Transverse colon (tissue), 4 donors: ENCODE results near the gene TMEM53. TPM values are rescaled to one million over a fixed set of nuclear protein-coding genes. Genes with fewer than 3 reads are reported as not detected.

ENCODE experiments used
- DNase-seq: peaks from one replicate; pipeline ENCODE4 v3.0.0-alpha.2; 2019
- H3K27ac ChIP-seq, 4 donors: fragments of 200-600 bp; sonication (generic); 2 replicates each; pipeline ENCODE4 v1.5.1; 2016 to 2018; ENCODE audit warnings: inconsistent platforms in 4 of 4
- H3K27me3 ChIP-seq: fragments of 200-600 bp; sonication (generic); 2 replicates; pipeline ENCODE4 v1.5.1; 2017; ENCODE audit warnings: inconsistent platforms
- H3K36me3 ChIP-seq, 4 donors: fragments of 200-600 bp; sonication (generic); 2 replicates each; pipeline ENCODE4 v1.5.1; 2017 to 2019; ENCODE audit warnings: inconsistent platforms in 4 of 4
- H3K4me1 ChIP-seq, 4 donors: fragments of 200-600 bp; sonication (generic); 2 replicates each; pipeline ENCODE4 v1.5.1; 2017 to 2020; ENCODE audit warnings: inconsistent platforms in 4 of 4
- H3K4me3 ChIP-seq, 4 donors: fragments of 200-600 bp; sonication (generic); 1 replicate in 1 of 4; 2 replicates in 3 of 4; pipeline versions ENCODE4 v1.5.1 to v1.6.1; 2017 to 2019; ENCODE audit warnings: inconsistent platforms in 4 of 4
- H3K9me3 ChIP-seq, 2 donors: fragments of 200-600 bp; sonication (generic); 2 replicates each; pipeline ENCODE4 v1.5.1; 2017 to 2019; ENCODE audit warnings: inconsistent platforms in 2 of 2
- CTCF ChIP-seq, 5 experiments: fragments of 200-600 bp in 3 of 5; fragments of 450-650 bp in 2 of 5; sonication (generic) in 3 of 5; IDR thresholded peaks; 1 replicate in 2 of 5; 2 replicates in 3 of 5; pipeline ENCODE4 v1.5.1; 2016 to 2017; ENCODE audit warnings: antibody characterized with exemption in 5 of 5, inconsistent platforms in 3 of 5, mild to moderate bottlenecking in 2 of 5, moderate library complexity in 1 of 5
- EP300 ChIP-seq: sonication (generic); formaldehyde crosslinking; IDR thresholded peaks from one replicate; pipeline ENCODE4 v1.6.1; 2017; ENCODE audit warnings: antibody characterized with exemption, low read depth
- POLR2A ChIP-seq: fragments of 450-650 bp; IDR thresholded peaks from one replicate; pipeline ENCODE4 v1.6.1; 2016; ENCODE audit warnings: antibody characterized with exemption, mild to moderate bottlenecking, moderate library complexity
- POLR2AphosphoS5 ChIP-seq, 3 donors: sonication (generic); formaldehyde crosslinking; IDR thresholded peaks; one replicate each; pipeline ENCODE4 v1.6.1; 2016; ENCODE audit warnings: antibody characterized with exemption in 3 of 3
- WGBS, 2 donors: methylation state at CpG; one replicate each; pipeline ENCODE4 v1.1.5; 2018; ENCODE audit warnings: low coverage in 1 of 2; 5-methylcytosine and 5-hydroxymethylcytosine counted together
- in situ Hi-C, 4 donors: fragments of 200-750 bp; cut with MboI; loops; one replicate each; pipeline versions ENCODE4 v1.15.0 to v1.15.1; 2017; ENCODE audit warnings: low sequenced_read_pairs in 3 of 4, low pct_ligation_motif_present in 1 of 4, low pct_unique_long_range_greater_than_20kb in 1 of 4
- intact Hi-C: fragments of 100-400 bp; cut with DNase I; formaldehyde crosslinking; loops from one replicate; pipeline ENCODE4 v1.15.1; 2023; ENCODE audit warnings: low total_unique reads
- small RNA-seq, 4 donors: library from RNA; depleted of rRNA; stranded (forward); fragments of <200 nt; gene quantifications; one replicate each; pipeline ENCODE3, GENCODE V24; 2016
- total RNA-seq, 4 donors: library from RNA; depleted of rRNA; stranded (reverse); fragments of >200 nt; gene quantifications; one replicate each; pipeline ENCODE4 v1.1.0, GENCODE V29; 2016

The TMEM53 gene
- total RNA-seq, 4 donors from 2014 or later: 14.2 to 40.8 (median 22.9) TPM

DNA sequence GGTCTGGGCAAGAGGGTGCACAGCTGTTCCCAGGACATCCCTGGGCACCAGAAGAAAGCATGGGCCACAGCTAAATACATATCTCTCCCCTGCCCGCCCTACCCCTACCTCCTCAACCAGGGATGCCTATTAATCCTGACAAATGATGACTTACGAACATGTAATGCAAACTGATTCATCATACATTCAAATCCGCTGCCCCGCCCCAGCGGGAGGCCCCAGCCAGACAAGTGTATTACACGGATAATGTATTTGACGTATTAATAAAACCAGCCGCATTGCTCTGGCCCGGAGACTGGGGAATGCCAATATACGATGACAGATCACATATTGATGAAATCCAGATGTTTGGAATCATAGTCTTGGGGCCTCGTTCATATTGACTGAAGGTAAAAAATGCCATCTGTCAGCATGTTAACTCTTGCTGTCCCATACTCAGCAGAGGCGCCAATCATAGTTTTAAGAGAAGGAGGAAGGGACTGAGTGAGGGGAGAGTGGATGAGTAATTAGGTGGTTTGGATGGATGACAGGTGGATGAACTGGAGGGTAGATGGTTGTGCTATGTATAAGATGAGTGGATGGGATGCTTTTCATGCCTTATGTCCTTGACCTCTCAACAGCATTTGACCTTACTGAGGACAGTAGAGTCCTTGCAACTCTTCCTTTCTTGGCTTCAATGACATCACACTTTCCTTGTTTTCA lies 68.2 kb downstream of the TMEM53 start:
- Histone ChIP-seq H3K27me3 (peaks cover 23% of the 10 kb centered on the region), H3K4me3 (no peak overlapping the region), H3K36me3 (no peaks in the 10 kb centered on the region), H3K9me3 (no peaks in the 10 kb centered on the region), H3K4me1 (peaks cover 0 to 3% (median 1%) of the 10 kb centered on the region in 4 donors), H3K27ac (no peak overlapping the region)
- in situ Hi-C loops: loop anchor here in 2 of 4 donors (5.0 to 10.0 kb wide), 2 partner anchors 46 to 231 kb away; no protein-coding TSS in a partner anchor
- WGBS, 2 donors: 73 to 82% methylated on average over 4 to 12 of the region's 12 CpGs
- TF ChIP-seq POLR2AphosphoS5 (IDR thresholded peaks at IDR 0.05) (no peak), EP300 (no peak)
- DNase-seq: no peak
- intact Hi-C loops: no loop called here

DNA sequence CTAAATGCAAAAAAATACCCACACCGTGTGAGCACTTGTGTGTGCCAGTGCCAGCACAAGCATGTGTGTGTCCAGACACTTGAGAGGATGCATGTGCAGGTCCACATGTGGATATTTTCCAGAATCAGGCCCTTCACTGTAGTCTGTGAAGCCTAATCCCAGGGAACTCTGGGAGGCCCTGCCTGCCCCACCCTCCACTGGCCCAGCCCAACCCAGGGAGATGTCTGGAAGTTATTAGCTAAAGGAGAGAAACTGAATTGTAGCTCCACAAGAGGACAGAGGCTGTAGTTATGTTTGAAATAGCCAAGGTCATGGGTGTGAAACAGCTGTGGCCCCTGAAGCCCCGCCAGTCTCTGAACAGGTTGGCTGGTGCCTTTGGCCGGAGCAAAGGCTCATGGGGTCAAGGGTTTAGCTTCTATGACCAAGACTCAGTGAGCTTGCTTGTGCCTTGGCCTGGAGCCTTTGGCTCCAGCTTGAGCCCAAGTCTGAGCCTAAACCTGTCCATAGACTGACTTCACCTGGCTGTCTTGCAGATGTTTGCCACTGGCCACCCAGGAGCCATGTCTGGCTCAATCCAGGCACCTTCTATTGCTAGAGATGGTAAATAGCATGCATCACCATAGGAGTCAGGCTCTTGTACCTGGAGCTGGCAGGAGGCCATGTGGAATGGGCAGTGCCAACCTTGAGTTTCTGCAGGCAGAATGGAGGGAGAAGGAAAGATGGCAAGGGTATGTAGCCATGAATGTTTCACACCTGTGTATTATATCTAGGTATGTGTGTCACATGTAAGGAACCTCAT lies 69.9 kb downstream of the TMEM53 start:
- TF ChIP-seq POLR2AphosphoS5 (IDR thresholded peaks at IDR 0.05): no peak
- TF ChIP-seq CTCF (IDR thresholded peaks at IDR 0.05): no peak
- TF ChIP-seq POLR2A: no peak
- TF ChIP-seq EP300: no peak
- no peaks in the 10 kb centered on the region for H3K9me3 ChIP-seq
- in situ Hi-C loops: loop anchor here in 2 of 4 donors (10.0 kb wide), 1 partner anchor 230 kb away; no protein-coding TSS in a partner anchor
- intact Hi-C loops: no loop called here
- no peaks in the 10 kb centered on the region for H3K36me3 ChIP-seq
- H3K27ac ChIP-seq: no peak overlapping the region
- H3K4me3 ChIP-seq: no peak overlapping the region
- WGBS, 2 donors: 61% methylated on average over 3 of the region's 3 CpGs; no CpG with 5 or more reads in 1 of the 2 donors
- peaks cover 0 to 3% (median 0%) of the 10 kb centered on the region in 4 donors for H3K4me1 ChIP-seq
- peak; percentile 21 for DNase-seq
- H3K27me3 ChIP-seq: peaks cover 39% of the 10 kb centered on the region

GRCh38 chr1:44603718-44604117 lies 70.6 kb downstream of the TMEM53 start:
- Histone ChIP-seq H3K9me3 (no peaks in the 10 kb centered on the region), H3K27ac (no peak overlapping the region), H3K4me1 (peaks cover 0 to 3% (median 0%) of the 10 kb centered on the region in 4 donors), H3K27me3 (peaks cover 45% of the 10 kb centered on the region), H3K4me3 (no peak overlapping the region), H3K36me3 (no peaks in the 10 kb centered on the region)
- WGBS, 2 donors: 0 to 29% methylated on average over 1 to 4 of the region's 4 CpGs
- in situ Hi-C loops (loop anchor here in 2 of 4 donors (10.0 kb wide), 1 partner anchor 229 kb away; no protein-coding TSS in a partner anchor), intact Hi-C loops (no loop called here)
- TF ChIP-seq EP300 (no peak), POLR2A (no peak), CTCF (IDR thresholded peaks at IDR 0.05) (no peak), POLR2AphosphoS5 (IDR thresholded peaks at IDR 0.05) (no peak)
- peak; percentile 21 for DNase-seq

Small RNAs within 50 kb of the gene (small RNA-seq; reads per million reads assigned to genes)
- 0.18 to 1.1 (median 0.66) reads per million in 4 donors for gene RNU5F-1

Other genes starting within 250 kb of the TMEM53 start
- 1 to 10 TPM in 1 of 4 donors, under 1 TPM in 2, not detected in 1; 0.40 to 2.5 (median 0.96) TPM for gene ARMH1, start 233 bp upstream of the TMEM53 start, total RNA-seq
- not detected for gene RNU5D-1, start 56.7 kb upstream of the TMEM53 start, total RNA-seq
- 1 to 10 TPM in 2 of 4 donors, under 1 TPM in 1, not detected in 1; 0.95 to 8.0 (median 1.9) TPM for gene KIF2C, start 65.4 kb upstream of the TMEM53 start, total RNA-seq
- gene RPS8, start 101.1 kb upstream of the TMEM53 start, total RNA-seq: 1,000 to 10,000 TPM in 3 of 4 donors, 100 to 1,000 TPM in 1; 505 to 1,630 (median 1,282) TPM
- gene BEST4, start 113.7 kb upstream of the TMEM53 start, total RNA-seq: 100 to 1,000 TPM in 2 of 4 donors, 10 to 100 TPM in 2; 48.8 to 208 (median 92.3) TPM
- 10 to 100 TPM; 12.4 to 87.2 (median 16.3) TPM for gene PLK3, start 125.9 kb upstream of the TMEM53 start, total RNA-seq
- 1 to 10 TPM in 1 of 4 donors, not detected in 3; 1.4 TPM for gene DYNLT4, start 132.9 kb upstream of the TMEM53 start, total RNA-seq
- 10 to 100 TPM in 1 of 4 donors, 1 to 10 TPM in 3; 1.5 to 22.1 (median 3.7) TPM for gene BTBD19, start 134.0 kb upstream of the TMEM53 start, total RNA-seq
- 1 to 10 TPM in 1 of 4 donors, under 1 TPM in 2, not detected in 1; 0.14 to 1.2 (median 0.64) TPM for gene PTCH2, start 168.8 kb upstream of the TMEM53 start, total RNA-seq